SIG-M5 (cell line): Measurements from ENCODE around the gene MICAL3.

ENCODE experiments used
- DNase-seq: peaks from one replicate; lab custom pipeline; 2025; lab: John Stamatoyannopoulos, UW

MICAL3 gene

DNA sequence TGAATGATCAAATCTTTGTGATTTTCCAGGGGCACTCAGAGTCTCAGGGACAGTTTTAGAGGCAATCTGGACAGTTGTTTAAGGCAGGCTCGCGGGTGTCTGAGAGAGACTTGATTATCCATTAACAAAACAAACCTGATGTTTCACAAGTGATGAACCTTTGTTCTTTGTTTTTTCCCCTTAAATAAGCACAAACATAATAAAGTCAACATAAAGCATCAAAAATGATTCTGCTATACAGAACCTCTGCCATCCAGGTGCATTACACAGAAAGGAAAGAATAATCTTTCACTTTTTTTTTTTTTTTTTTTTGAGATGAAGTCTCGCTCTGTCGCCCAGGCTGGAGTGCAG lies 263.2 kb downstream of the MICAL3 start:
- DNase-seq, result no peak

DNA sequence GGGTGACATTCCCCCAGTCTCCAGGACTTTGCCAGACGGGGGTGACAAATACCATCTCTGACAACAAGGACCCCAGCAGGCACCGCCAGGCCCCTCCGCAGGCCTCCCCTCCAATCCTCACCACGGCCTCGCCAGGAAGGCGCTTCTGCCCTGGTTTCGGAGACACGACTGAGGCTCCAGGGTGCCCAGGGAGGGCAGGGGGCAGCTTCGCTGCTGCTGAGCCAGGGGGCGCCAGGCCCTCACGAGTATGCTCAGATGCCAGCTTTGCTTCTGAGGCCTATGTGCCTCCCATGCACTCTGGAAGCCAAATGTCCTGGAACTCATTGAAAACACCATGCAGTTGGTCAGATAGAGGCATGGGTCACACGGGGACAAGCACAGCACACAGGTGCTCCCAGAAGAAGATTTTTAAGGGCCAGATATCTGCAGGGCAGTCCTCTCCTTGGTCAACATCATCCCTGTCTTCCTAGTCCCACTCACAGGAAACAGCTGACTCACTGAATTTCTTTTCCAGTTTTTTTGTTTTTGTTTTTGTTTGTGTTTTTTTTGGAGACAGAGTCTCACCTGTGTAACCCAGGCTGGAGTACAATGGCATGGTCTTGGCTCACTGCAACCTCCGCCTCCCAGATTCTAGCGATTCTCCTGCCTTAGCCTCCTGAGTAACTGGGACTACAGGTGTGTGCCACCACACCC lies 270.0 kb downstream of the MICAL3 start:
- no peak for DNase-seq

DNA sequence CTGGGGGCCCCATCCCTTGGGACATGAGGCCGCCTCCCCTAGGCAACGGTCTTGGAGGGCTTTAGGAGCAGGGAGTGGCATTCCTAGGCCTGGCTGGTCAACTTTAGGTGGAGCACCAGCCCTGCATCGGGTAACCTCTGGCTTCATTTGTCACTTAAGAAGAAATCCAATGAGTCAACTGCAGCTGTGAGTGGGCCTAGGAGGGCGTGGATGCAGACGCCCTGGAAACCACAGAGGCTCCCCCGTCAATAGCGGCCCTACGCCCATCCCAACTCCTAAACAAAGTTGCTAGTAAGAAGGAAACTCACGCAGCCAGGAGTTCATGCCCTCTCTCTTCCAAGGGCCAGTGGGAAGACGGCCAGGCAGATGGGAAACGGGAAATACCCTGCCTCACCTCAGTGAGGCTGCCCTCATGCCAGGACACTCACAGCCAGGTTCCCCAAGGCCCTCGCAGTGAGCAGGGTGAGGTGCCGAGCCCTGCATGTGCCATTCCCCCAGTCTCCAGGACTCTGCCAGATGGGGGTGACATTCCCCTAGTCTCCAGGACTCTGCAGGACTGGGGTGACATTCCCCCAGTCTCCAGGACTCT lies 270.9 kb downstream of the MICAL3 start:
- DNase-seq, result no peak

DNA sequence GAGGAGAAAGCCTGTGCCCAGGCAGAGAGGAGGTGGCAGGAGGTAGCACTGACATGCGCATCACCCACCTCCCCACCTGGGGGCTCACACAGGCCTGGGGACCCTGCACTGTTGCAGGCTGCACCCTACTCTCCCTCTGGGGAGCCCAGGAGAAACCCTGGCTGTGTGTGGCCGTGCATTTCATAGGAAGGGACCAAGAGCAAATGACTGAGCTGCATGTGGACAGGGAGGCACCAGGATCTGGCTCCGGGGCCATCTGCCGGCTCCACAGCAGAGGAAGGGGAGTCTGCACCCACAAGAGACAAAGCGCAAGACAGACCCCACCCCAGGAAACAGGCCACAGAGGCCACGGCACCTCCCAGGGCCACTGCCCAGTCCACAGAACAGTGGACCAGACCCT lies 272.8 kb downstream of the MICAL3 start:
- no peak for DNase-seq

DNA sequence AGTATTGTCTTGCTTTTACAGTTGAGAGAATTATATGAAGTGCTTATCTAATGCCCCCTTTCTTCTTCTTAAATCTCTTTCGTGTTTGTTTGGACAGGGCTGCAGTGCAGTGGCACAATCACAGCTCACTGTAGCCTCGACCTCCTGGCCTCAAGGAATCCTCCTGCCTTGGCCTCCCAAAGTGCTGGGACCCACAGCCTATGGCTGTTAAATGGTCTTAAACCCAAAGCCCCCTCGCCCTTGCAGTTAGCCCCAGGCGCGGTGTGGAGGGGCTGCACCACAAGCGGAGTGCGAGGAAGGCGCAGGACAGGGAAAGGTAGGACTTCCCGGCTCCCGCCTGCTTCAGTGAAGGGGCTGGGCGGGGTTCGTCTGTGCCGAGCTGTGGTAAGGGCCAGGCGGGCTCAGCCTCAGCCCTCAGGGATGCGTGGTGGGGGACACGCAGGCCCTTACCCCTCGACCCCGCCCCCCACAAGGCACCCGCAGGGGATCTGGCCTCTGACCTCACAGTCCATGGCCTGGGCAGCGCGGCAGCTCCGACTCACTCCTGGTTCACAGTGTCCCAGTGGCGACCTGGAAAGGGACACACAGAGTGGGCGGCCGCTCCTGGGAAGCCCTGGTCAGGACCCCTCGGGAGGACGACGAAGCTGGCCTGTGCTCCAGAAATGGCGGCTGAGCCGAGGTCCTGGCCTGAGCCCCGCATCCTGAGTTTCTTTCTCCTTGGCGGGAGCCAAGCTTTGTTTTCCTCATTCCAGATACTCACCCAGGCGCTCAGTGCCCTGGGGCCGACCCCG lies 274.6 kb downstream of the MICAL3 start:
- DNase-seq, result no peak

DNA sequence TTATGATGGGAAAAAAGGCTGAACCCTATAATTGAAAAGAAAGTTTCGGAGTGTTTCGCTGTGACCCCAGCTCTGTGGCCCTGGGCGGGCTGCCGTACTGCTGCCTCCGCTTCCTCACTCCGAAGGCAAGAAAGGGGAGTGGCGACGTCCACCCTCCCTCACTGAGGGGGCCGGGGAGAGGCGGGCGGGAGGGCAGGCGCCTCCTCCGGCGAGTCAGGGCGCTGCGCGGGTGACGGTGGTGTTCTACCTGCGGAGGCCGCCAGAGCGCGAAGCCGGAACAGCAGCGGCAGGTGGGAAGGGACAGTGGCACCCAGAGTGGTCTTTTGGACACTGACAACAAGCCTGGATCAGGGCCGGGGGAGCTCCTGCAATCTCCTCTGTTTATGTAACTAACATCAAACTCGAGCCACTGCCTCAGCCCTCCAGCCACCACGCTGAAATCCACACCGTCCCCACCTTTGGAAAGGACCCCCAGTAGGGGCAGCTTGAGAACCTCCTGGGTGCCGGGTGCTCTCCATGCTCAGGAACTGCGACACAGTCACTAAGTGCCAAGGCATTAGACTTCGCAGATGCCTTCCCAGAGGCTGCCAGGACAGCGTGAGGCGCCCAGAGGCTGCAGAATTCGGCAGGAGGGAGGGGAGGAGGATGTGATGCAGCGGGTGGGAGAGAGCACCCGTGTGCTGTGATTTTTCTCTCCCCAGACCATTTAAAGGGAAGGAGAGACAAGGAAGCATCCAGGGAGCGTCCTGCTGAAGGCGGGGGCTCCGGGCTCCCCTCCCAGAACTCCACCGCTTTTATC lies 275.6 kb downstream of the MICAL3 start:
- DNase-seq, result no peak

DNA sequence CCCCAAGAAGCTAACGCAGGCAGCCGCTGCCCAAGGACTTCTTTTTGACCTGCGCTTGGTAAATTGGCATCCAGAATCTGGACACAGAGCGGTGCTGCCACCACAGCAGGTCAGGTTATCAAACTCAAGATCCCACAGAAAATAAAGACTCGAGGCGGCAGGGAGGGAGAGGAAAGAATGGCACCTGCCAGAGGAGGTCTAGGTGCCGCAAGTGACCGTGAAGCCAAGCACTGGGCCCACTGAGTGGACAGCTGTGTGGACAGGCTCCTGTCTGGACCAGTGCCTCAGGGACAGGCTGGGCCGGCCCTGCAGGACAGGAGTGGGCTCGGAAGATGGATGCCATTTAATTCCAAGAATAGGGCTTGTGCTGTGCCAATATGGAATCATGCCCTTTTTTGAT lies 277.4 kb downstream of the MICAL3 start:
- no peak for DNase-seq

DNA sequence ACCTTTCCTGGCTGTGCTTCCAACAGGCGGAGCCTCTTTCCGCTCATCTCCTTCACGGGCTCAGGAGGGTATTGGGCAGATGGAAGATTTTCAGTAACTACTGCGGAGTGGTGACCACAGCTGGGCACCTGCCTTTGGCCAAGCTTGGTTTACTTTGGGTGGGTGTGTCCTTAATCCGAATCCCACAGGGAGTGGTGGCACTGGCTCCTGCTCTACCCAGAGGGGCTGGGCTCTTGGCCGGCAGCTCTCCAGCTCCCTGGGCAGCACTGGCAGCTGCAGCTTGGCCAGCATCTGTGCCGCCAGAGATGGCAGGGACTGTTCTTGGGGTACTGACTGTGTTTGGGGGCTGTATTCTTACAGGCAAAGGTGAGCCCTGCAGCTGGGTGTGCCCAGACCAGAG lies 279.9 kb downstream of the MICAL3 start:
- DNase-seq, result no peak

DNA sequence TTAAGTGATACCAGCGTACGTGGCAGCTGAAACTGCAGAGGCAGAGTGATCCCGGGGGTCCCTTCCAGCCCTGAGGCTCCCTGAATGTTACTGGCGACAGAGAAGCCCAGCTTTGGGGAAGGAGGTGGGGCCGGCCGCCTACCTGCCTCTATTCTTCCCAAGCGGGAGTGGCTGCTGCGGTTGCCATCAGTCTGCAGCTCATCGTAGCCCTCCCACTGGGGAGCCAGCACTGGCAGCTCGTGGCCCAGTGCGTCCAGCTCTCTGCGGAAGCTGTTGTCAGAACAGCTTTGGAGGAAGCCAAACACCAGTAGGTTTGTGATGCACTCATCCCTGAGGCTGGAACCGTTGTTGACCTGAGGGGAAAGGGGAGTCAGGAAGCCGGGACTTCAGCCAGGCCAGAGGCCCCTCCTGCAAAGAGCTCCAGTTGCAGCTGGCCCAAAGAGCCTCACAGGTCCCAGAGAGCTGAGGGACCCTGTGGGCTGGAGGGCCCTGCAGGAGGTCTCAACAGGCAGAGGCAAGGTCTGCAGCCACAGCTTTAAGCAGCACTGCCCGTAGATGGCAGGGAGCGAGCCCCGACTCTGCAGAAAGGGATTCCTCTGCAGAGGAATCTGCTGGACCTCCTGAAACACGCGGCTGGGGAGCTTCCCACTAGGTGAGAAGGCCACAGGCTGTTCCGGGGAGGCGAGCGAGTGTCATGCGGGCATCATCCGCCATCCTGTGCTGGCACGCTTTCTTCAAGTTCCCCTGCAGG lies 280.5 kb downstream of the MICAL3 start:
- no peak for DNase-seq

DNA sequence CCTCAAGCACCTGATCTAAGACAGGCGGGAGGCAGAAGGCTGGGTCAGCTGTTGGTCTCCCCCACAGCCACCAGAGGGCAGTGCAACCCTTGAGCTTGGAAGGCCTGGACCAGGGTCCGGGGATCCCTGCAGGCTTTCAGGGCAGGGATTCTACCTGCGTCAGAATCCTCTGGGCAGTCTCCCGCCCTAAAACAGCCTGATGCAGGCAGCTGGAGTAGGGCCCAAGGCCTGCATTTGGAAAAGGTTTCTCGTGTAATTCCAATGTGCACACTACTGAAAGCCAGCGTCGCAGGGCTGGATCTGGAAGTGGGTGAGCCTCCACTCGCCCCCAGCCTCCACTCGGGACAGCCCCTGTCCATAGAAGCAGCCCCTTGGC lies 281.8 kb downstream of the MICAL3 start:
- no peak for DNase-seq

DNA sequence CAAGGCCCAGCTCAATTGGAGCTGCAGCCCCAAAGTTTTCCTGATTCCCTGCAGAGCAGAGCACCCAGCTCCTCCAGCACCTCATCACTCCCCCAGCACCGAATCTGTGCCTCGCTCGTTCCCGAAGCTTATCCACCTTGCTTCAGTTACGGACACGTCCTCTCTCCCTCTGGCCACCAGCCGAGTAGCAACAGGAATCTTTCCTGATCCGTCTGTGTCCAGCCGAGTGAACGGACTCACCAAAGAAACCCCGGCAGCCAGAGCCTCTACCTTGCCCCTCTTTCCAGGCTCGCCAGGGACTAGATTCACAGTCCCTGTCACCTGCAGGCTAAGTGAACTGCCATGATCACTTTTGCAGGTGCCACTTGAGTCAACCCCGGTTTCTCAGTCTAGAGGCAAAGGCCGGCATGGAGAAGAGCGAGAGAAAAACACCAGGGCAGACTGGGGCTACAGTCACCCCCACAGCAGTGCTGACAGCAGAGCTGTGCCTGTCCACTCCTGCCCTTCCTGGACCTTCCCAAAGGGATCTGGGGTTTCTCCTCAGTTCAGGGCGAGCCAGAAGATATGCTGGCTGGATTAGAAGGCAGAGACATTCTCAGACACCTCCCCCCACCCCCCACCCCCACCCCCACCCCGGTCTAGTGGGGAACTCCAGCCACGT lies 282.4 kb downstream of the MICAL3 start:
- no peak for DNase-seq

DNA sequence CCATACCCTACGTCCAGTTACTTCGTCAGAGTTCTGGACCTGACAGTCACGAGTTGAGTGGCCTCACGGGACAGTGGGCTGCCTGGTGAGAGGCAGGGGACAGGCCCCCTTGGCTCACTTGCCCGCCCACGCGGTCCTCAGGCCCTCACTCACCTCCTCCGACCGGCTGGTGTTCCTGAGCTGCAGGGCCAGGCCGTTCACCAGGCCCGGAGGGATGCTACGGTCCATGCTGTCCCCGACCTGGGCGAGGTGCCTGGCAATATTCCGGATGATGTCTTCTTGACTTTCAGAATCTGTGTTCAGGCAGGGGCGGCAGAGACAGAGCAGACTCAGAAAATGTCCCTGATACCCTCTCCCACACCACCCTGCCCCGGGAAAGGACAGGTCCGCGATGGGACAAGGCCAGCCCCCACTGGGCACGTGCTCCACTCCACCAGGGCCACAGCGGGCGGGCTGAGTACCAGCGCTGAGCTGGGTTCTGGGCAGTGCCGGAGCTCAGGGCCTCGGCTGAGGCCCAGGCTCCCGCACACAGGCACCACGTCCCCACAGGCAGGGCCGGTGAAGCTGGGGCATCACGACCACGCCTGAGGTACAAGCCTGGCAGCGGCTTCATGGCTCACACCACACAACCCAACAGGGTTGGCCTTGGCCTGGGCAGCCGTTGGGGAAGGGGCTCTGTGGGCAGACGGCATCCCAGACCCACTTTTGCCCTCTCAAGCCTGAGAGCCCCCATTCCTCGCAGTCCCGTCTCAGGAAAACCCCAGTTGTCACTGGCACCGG lies 285.0 kb downstream of the MICAL3 start:
- DNase-seq, result no peak

DNA sequence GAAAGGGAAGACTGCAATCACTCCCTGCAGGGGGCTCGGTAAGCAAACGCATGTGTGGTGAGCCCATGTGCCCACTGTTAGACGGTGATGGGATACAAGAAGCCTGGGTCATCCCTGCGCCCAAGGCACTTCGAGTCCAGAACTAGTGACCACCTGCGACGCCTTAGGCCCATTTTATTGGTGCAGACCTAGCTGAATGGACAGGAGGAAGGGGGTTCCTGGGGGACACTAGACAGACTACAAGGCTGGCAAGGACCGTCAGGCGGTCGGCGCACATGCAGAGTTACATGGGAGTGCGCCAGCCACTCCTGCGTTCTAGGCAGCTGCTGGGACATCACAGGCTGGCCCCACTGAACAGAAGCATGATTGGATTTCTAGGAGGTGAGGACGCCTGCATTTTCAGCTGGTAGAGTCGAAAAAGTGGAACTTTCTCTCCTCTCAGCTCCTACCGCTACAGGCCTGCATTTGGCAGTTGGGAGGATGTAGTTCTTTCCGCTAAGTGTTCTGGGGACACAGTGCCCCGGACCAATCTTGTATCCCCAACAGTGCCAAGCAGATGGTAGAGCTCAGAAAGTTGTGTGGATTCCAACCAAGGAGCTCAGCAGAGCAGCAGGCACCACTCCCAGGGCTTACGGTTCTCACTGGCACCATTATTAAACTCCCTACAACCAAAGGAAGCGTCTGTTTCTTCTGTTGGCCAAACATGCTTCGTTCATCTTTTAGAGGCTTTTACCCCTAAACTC lies 285.8 kb downstream of the MICAL3 start:
- DNase-seq, result no peak
